ENCODE results near the gene RAB3GAP1.

Gene RAB3GAP1

GRCh38 chr2:135175177-135175576, 123.1 kb downstream of the RAB3GAP1 start:
- TF ChIP-seq FOXM1 (IDR thresholded peaks at IDR 0.05; ENCODE audit: borderline replicate concordance, low read depth) (no peak), NFIC (IDR thresholded peaks at IDR 0.05) (peak; percentile 34; the same call in 1 of the 2 replicates), ZBTB7A (IDR thresholded peaks at IDR 0.05; ENCODE audit: low read depth) (no peak), EP300 (IDR thresholded peaks at IDR 0.05; ENCODE audit: borderline replicate concordance) (no peak), CEBPB (IDR thresholded peaks at IDR 0.05) (no peak), TAF1 (IDR thresholded peaks at IDR 0.05; ENCODE audit: low read depth) (no peak), EGR1 (IDR thresholded peaks at IDR 0.05) (no peak), TCF12 (IDR thresholded peaks at IDR 0.05; ENCODE audit: low read depth) (0 out of 2 replicates have a peak, but pooled peaks have one; percentile 24), YY1 (IDR thresholded peaks at IDR 0.05; ENCODE audit: low read depth) (no peak)
- TF ChIP-seq, protein P1, sequence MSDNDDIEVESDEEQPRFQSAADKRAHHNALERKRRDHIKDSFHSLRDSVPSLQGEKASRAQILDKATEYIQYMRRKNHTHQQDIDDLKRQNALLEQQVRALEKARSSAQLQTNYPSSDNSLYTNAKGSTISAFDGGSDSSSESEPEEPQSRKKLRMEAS (IDR thresholded peaks at IDR 0.05): no peak
- TF ChIP-seq, protein P2, sequence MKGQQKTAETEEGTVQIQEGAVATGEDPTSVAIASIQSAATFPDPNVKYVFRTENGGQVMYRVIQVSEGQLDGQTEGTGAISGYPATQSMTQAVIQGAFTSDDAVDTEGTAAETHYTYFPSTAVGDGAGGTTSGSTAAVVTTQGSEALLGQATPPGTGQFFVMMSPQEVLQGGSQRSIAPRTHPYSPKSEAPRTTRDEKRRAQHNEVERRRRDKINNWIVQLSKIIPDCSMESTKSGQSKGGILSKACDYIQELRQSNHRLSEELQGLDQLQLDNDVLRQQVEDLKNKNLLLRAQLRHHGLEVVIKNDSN (IDR thresholded peaks at IDR 0.05): no peak
- TF ChIP-seq, protein P3, sequence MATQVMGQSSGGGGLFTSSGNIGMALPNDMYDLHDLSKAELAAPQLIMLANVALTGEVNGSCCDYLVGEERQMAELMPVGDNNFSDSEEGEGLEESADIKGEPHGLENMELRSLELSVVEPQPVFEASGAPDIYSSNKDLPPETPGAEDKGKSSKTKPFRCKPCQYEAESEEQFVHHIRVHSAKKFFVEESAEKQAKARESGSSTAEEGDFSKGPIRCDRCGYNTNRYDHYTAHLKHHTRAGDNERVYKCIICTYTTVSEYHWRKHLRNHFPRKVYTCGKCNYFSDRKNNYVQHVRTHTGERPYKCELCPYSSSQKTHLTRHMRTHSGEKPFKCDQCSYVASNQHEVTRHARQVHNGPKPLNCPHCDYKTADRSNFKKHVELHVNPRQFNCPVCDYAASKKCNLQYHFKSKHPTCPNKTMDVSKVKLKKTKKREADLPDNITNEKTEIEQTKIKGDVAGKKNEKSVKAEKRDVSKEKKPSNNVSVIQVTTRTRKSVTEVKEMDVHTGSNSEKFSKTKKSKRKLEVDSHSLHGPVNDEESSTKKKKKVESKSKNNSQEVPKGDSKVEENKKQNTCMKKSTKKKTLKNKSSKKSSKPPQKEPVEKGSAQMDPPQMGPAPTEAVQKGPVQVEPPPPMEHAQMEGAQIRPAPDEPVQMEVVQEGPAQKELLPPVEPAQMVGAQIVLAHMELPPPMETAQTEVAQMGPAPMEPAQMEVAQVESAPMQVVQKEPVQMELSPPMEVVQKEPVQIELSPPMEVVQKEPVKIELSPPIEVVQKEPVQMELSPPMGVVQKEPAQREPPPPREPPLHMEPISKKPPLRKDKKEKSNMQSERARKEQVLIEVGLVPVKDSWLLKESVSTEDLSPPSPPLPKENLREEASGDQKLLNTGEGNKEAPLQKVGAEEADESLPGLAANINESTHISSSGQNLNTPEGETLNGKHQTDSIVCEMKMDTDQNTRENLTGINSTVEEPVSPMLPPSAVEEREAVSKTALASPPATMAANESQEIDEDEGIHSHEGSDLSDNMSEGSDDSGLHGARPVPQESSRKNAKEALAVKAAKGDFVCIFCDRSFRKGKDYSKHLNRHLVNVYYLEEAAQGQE (IDR thresholded peaks at IDR 0.05; ENCODE audit: low read depth): no peak

GRCh38 chr2:135179689-135180088, 127.6 kb downstream of the RAB3GAP1 start:
- TF ChIP-seq CREB1 (IDR thresholded peaks at IDR 0.05; ENCODE audit: low read depth) (no peak), CEBPB (IDR thresholded peaks at IDR 0.05) (no peak), TAF1 (IDR thresholded peaks at IDR 0.05; ENCODE audit: low read depth) (no peak), FOXM1 (IDR thresholded peaks at IDR 0.05; ENCODE audit: borderline replicate concordance, low read depth) (no peak), TEAD4 (IDR thresholded peaks at IDR 0.05) (no peak), RAD21 (IDR thresholded peaks at IDR 0.05; ENCODE audit: low read depth) (no peak), ZBTB7A (IDR thresholded peaks at IDR 0.05; ENCODE audit: low read depth) (no peak), EGR1 (IDR thresholded peaks at IDR 0.05) (no peak)
- TF ChIP-seq, protein P1 (IDR thresholded peaks at IDR 0.05): no peak
- TF ChIP-seq, protein P2 (IDR thresholded peaks at IDR 0.05): no peak
- TF ChIP-seq, protein P3 (IDR thresholded peaks at IDR 0.05; ENCODE audit: low read depth): no peak

- TF ChIP-seq RAD21 (IDR thresholded peaks at IDR 0.05; ENCODE audit: low read depth) (no peak), TCF12 (IDR thresholded peaks at IDR 0.05; ENCODE audit: low read depth) (no peak), EP300 (IDR thresholded peaks at IDR 0.05; ENCODE audit: borderline replicate concordance) (no peak), EGR1 (IDR thresholded peaks at IDR 0.05) (no peak), TEAD4 (IDR thresholded peaks at IDR 0.05) (no peak), FOXM1 (IDR thresholded peaks at IDR 0.05; ENCODE audit: borderline replicate concordance, low read depth) (no peak), CREB1 (IDR thresholded peaks at IDR 0.05; ENCODE audit: low read depth) (no peak), ZBTB7A (IDR thresholded peaks at IDR 0.05; ENCODE audit: low read depth) (no peak), NFIC (IDR thresholded peaks at IDR 0.05) (no peak), TAF1 (IDR thresholded peaks at IDR 0.05; ENCODE audit: low read depth) (no peak), YY1 (IDR thresholded peaks at IDR 0.05; ENCODE audit: low read depth) (no peak)
- TF ChIP-seq, protein P1 (IDR thresholded peaks at IDR 0.05): no peak
- TF ChIP-seq, protein P2 (IDR thresholded peaks at IDR 0.05): no peak
- TF ChIP-seq, protein P3 (IDR thresholded peaks at IDR 0.05; ENCODE audit: low read depth): no peak
Observed at GRCh38 chr2:135182190-135182589, 130.1 kb downstream of the RAB3GAP1 start.

DNA sequence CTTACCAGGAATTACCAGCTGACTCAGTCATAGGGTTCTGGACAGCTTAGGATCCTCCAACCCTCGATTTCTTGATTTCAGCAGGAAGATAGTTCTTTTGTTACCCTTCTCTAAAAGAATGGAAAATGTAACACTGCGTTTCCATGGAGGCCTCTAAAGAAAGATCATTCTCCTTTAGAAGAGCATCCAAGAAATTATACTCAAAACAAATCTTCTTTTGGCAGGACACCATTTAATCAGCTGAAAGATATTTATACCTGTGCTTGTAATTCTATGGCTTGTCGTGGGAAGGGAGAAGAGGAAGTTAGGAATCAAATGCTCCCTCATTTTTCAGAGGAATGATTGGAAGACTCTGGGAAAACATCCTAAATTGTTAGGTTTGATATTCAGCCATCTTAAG, 130.5 kb downstream of the RAB3GAP1 start:
- TF ChIP-seq, protein P3 (IDR thresholded peaks at IDR 0.05; ENCODE audit: low read depth): no peak
- TF ChIP-seq YY1 (IDR thresholded peaks at IDR 0.05; ENCODE audit: low read depth): no peak
- TF ChIP-seq EP300 (IDR thresholded peaks at IDR 0.05; ENCODE audit: borderline replicate concordance): no peak
- TF ChIP-seq, protein P2 (IDR thresholded peaks at IDR 0.05): no peak
- TF ChIP-seq FOXM1 (IDR thresholded peaks at IDR 0.05; ENCODE audit: borderline replicate concordance, low read depth): no peak
- no peak for TF ChIP-seq TCF12 (IDR thresholded peaks at IDR 0.05; ENCODE audit: low read depth)
- no peak for TF ChIP-seq TEAD4 (IDR thresholded peaks at IDR 0.05)
- no peak for TF ChIP-seq ZBTB7A (IDR thresholded peaks at IDR 0.05; ENCODE audit: low read depth)
- TF ChIP-seq TAF1 (IDR thresholded peaks at IDR 0.05; ENCODE audit: low read depth): no peak
- no peak for TF ChIP-seq EGR1 (IDR thresholded peaks at IDR 0.05)
- no peak for TF ChIP-seq RAD21 (IDR thresholded peaks at IDR 0.05; ENCODE audit: low read depth)
- TF ChIP-seq CEBPB (IDR thresholded peaks at IDR 0.05): no peak
- no peak for TF ChIP-seq NFIC (IDR thresholded peaks at IDR 0.05)
- TF ChIP-seq, protein P1 (IDR thresholded peaks at IDR 0.05): no peak
- no peak for TF ChIP-seq CREB1 (IDR thresholded peaks at IDR 0.05; ENCODE audit: low read depth)
